ENCODE measurements around the gene FAM181A. TPM values are rescaled to one million over a fixed set of nuclear protein-coding genes. Genes with fewer than 3 reads are reported as not detected.

Gene FAM181A
- total and polyA plus RNA-seq, 10 of the 15 experiments (the other 5 are each of a cell fraction or from before 2014, with no cell fraction given): not detected

DNA sequence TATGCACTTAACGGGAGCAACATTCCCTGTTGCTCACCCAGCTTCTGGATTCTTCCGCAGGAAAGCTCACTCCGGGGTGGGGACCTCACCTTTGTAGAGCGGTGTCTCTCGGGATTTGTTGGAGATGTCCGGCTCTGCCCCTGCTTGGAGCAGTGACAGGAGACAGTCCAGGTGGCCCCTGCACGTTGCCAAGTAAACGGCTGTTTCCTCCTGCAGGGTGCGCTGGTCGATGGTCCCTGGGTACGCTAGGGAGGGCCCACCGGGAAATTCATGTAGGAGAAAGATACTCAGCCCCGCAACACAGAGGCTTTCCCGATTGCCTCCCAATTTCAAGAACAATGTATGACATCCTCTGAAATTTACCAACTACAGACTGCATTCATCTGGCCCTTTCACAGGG lies 26.1 kb downstream of the FAM181A start (continued):
- TF ChIP-seq CUX1 (IDR thresholded peaks at IDR 0.05; ENCODE audit: insufficient replicate concordance, low read depth, low read length) (no peak), SMAD5 (IDR thresholded peaks at IDR 0.05; ENCODE audit: low read depth) (no peak), ASH2L (IDR thresholded peaks at IDR 0.05; ENCODE audit: borderline replicate concordance, low read depth) (no peak), EED (IDR thresholded peaks at IDR 0.05; ENCODE audit: low read depth) (0 out of 2 replicates have a peak, but pooled peaks have one; percentile 11), IRF4 (IDR thresholded peaks at IDR 0.05; ENCODE audit: low read depth, low read length) (no peak), ZBTB40 (IDR thresholded peaks at IDR 0.05; ENCODE audit: borderline replicate concordance) (no peak), SMC3 (IDR thresholded peaks at IDR 0.05; ENCODE audit: borderline replicate concordance, low read length) (peak; percentile 34; the same call in 1 of the 2 replicates), MEF2B (IDR thresholded peaks at IDR 0.05; ENCODE audit: partially characterized antibody, poor library complexity, severe bottlenecking) (no peak), SPI1 (IDR thresholded peaks at IDR 0.05; ENCODE audit: borderline replicate concordance, insufficient read depth, low read depth, low read length) (no peak), SREBF1 (IDR thresholded peaks at IDR 0.05; ENCODE audit: low read length) (no peak), PBX3 (IDR thresholded peaks at IDR 0.05; ENCODE audit: insufficient replicate concordance, low read depth, low read length) (no peak), ZNF622 (IDR thresholded peaks at IDR 0.05) (no peak), RAD21 (IDR thresholded peaks at IDR 0.05; ENCODE audit: insufficient read depth, low read depth, low read length) (peak; percentile 57), TCF12 (IDR thresholded peaks at IDR 0.05; ENCODE audit: low read depth, low read length) (0 out of 2 replicates have a peak, but pooled peaks have one; percentile 22), RAD51 (IDR thresholded peaks at IDR 0.05) (no peak)
- TF ChIP-seq, protein P1, sequence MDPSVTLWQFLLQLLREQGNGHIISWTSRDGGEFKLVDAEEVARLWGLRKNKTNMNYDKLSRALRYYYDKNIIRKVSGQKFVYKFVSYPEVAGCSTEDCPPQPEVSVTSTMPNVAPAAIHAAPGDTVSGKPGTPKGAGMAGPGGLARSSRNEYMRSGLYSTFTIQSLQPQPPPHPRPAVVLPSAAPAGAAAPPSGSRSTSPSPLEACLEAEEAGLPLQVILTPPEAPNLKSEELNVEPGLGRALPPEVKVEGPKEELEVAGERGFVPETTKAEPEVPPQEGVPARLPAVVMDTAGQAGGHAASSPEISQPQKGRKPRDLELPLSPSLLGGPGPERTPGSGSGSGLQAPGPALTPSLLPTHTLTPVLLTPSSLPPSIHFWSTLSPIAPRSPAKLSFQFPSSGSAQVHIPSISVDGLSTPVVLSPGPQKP (IDR thresholded peaks at IDR 0.05; ENCODE audit: low read depth, low read length): no peak
